Measurements from ENCODE around the gene SGK2.

DNA sequence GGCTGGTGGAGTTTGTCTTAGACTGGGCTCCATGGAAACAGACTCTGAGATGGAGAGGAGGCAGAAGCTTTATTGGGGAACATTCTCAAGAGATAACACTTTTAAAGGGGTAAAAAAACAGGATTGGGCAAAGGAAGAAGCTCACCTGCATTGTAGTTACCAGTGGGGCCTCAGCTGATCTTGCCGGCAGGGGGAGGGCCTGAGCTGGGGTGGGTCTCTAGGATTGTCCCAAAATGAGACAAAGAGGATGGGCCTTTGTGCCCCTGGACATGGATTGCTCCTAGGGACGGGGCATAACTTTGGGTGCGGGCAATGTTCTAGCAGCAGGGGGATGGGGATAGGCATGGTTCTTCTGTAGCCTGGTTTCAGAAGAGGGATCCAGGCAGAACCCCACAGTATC, 12.5 kb downstream of the SGK2 start:
- TF ChIP-seq, protein P1, sequence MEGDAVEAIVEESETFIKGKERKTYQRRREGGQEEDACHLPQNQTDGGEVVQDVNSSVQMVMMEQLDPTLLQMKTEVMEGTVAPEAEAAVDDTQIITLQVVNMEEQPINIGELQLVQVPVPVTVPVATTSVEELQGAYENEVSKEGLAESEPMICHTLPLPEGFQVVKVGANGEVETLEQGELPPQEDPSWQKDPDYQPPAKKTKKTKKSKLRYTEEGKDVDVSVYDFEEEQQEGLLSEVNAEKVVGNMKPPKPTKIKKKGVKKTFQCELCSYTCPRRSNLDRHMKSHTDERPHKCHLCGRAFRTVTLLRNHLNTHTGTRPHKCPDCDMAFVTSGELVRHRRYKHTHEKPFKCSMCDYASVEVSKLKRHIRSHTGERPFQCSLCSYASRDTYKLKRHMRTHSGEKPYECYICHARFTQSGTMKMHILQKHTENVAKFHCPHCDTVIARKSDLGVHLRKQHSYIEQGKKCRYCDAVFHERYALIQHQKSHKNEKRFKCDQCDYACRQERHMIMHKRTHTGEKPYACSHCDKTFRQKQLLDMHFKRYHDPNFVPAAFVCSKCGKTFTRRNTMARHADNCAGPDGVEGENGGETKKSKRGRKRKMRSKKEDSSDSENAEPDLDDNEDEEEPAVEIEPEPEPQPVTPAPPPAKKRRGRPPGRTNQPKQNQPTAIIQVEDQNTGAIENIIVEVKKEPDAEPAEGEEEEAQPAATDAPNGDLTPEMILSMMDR (IDR thresholded peaks at IDR 0.05): no peak
- TF ChIP-seq EP300 (IDR thresholded peaks at IDR 0.05): no peak

All from gastroesophageal sphincter (tissue), 3 donors.